ENCODE measurements around the gene INSIG2.

INSIG2 gene

GRCh38 chr2:118059919-118060478 is 28.3 kb upstream of the INSIG2 start:
- no peak overlapping the region for H3K18ac ChIP-seq (ENCODE audit: low read length)
- no peak overlapping the region for H3K4me3 ChIP-seq (ENCODE audit: low read depth, low read length)
- H4K12ac ChIP-seq (ENCODE audit: low read depth, low read length): no peak overlapping the region
- H3K4me1 ChIP-seq (ENCODE audit: control insufficient read depth in 1 of 2, insufficient read depth in 2 of 2, low read length in 2 of 2): no peaks in the 10 kb centered on the region
- H3K27me3 ChIP-seq (ENCODE audit: insufficient read depth, low read length): no peaks in the 10 kb centered on the region
- H3K36me3 ChIP-seq (ENCODE audit: control insufficient read depth in 1 of 2, insufficient read depth in 2 of 2, low read length in 2 of 2): no peaks in the 10 kb centered on the region
- H2BK120ac ChIP-seq (ENCODE audit: insufficient read depth, low read length, poor library complexity): no peak overlapping the region
- no peak overlapping the region for H2BK12ac ChIP-seq (ENCODE audit: low read length)
- H3K79me1 ChIP-seq (ENCODE audit: low read length): no peaks in the 10 kb centered on the region
- no CpG with 5 or more reads among the region's 4 CpGs for WGBS (ENCODE audit: extremely low coverage, insufficient coverage, insufficient read length)
- no peak overlapping the region for H2AFZ ChIP-seq (ENCODE audit: insufficient read depth, low read length, poor library complexity)
- no peaks in the 10 kb centered on the region for H3K79me2 ChIP-seq (ENCODE audit: control insufficient read depth, insufficient read depth, low read length, poor library complexity)
- no peaks in the 10 kb centered on the region for H3K9me3 ChIP-seq (ENCODE audit: insufficient read depth, low read depth, low read length)
- no peak overlapping the region for H2BK5ac ChIP-seq (ENCODE audit: low read depth, low read length, poor library complexity)
- no peak overlapping the region for H3K9ac ChIP-seq (ENCODE audit: low read length)
- H3K4ac ChIP-seq (ENCODE audit: low read depth, low read length): no peak overlapping the region
- H3K23ac ChIP-seq (ENCODE audit: low read length): no peak overlapping the region
- no peak overlapping the region for H3K4me2 ChIP-seq (ENCODE audit: low read length)
- H4K8ac ChIP-seq (ENCODE audit: low read depth, low read length): no peak overlapping the region
- no peak for DNase-seq
- no peak overlapping the region for H3K27ac ChIP-seq (ENCODE audit: low read depth, low read length)
- H3K14ac ChIP-seq (ENCODE audit: low read length): no peak overlapping the region
- H4K91ac ChIP-seq (ENCODE audit: low read depth, low read length): no peak overlapping the region
- H2AK5ac ChIP-seq (ENCODE audit: low read length): no peak overlapping the region

- WGBS (ENCODE audit: extremely low coverage, insufficient coverage, insufficient read length): no CpG with 5 or more reads among the region's 4 CpGs
- H3K27me3 ChIP-seq (ENCODE audit: insufficient read depth, low read length): no peaks in the 10 kb centered on the region
- H4K91ac ChIP-seq (ENCODE audit: low read depth, low read length): no peak overlapping the region
- no peak overlapping the region for H2AFZ ChIP-seq (ENCODE audit: insufficient read depth, low read length, poor library complexity)
- H2BK120ac ChIP-seq (ENCODE audit: insufficient read depth, low read length, poor library complexity): no peak overlapping the region
- H3K23ac ChIP-seq (ENCODE audit: low read length): no peak overlapping the region
- H3K18ac ChIP-seq (ENCODE audit: low read length): no peak overlapping the region
- H3K27ac ChIP-seq (ENCODE audit: low read depth, low read length): no peak overlapping the region
- H2BK12ac ChIP-seq (ENCODE audit: low read length): no peak overlapping the region
- no peaks in the 10 kb centered on the region for H3K79me1 ChIP-seq (ENCODE audit: low read length)
- H4K8ac ChIP-seq (ENCODE audit: low read depth, low read length): no peak overlapping the region
- no peak overlapping the region for H2AK5ac ChIP-seq (ENCODE audit: low read length)
- H3K9me3 ChIP-seq (ENCODE audit: insufficient read depth, low read depth, low read length): no peaks in the 10 kb centered on the region
- no peaks in the 10 kb centered on the region for H3K36me3 ChIP-seq (ENCODE audit: control insufficient read depth in 1 of 2, insufficient read depth in 2 of 2, low read length in 2 of 2)
- peak in 1 of 2 donors; percentile 38 for DNase-seq
- H3K4ac ChIP-seq (ENCODE audit: low read depth, low read length): no peak overlapping the region
- no peak overlapping the region for H3K4me2 ChIP-seq (ENCODE audit: low read length)
- H3K14ac ChIP-seq (ENCODE audit: low read length): no peak overlapping the region
- H3K4me1 ChIP-seq (ENCODE audit: control insufficient read depth in 1 of 2, insufficient read depth in 2 of 2, low read length in 2 of 2): no peaks in the 10 kb centered on the region
- no peak overlapping the region for H2BK5ac ChIP-seq (ENCODE audit: low read depth, low read length, poor library complexity)
- H4K12ac ChIP-seq (ENCODE audit: low read depth, low read length): no peak overlapping the region
- no peak overlapping the region for H3K9ac ChIP-seq (ENCODE audit: low read length)
- no peaks in the 10 kb centered on the region for H3K79me2 ChIP-seq (ENCODE audit: control insufficient read depth, insufficient read depth, low read length, poor library complexity)
- H3K4me3 ChIP-seq (ENCODE audit: low read depth, low read length): no peak overlapping the region
Observed at GRCh38 chr2:118061135-118061955, 26.9 kb upstream of the INSIG2 start.

GRCh38 chr2:118062048-118062447 is 26.2 kb upstream of the INSIG2 start:
- Histone ChIP-seq H2AFZ (ENCODE audit: insufficient read depth, low read length, poor library complexity) (no peak overlapping the region), H4K12ac (ENCODE audit: low read depth, low read length) (no peak overlapping the region), H3K14ac (ENCODE audit: low read length) (no peak overlapping the region)

GRCh38 chr2:118062669-118063068 is 25.6 kb upstream of the INSIG2 start:
- Histone ChIP-seq H3K9ac (ENCODE audit: low read length) (no peak overlapping the region), H3K4ac (ENCODE audit: low read depth, low read length) (no peak overlapping the region), H3K18ac (ENCODE audit: low read length) (no peak overlapping the region), H3K9me3 (ENCODE audit: insufficient read depth, low read depth, low read length) (no peaks in the 10 kb centered on the region), H3K23ac (ENCODE audit: low read length) (no peak overlapping the region), H3K36me3 (ENCODE audit: control insufficient read depth in 1 of 2, insufficient read depth in 2 of 2, low read length in 2 of 2) (no peaks in the 10 kb centered on the region), H3K27me3 (ENCODE audit: insufficient read depth, low read length) (no peaks in the 10 kb centered on the region), H3K27ac (ENCODE audit: low read depth, low read length) (no peak overlapping the region), H2BK5ac (ENCODE audit: low read depth, low read length, poor library complexity) (no peak overlapping the region), H2BK12ac (ENCODE audit: low read length) (no peak overlapping the region), H4K91ac (ENCODE audit: low read depth, low read length) (no peak overlapping the region), H2BK120ac (ENCODE audit: insufficient read depth, low read length, poor library complexity) (no peak overlapping the region), H4K8ac (ENCODE audit: low read depth, low read length) (no peak overlapping the region), H3K79me1 (ENCODE audit: low read length) (no peaks in the 10 kb centered on the region), H3K79me2 (ENCODE audit: control insufficient read depth, insufficient read depth, low read length, poor library complexity) (no peaks in the 10 kb centered on the region), H2AK5ac (ENCODE audit: low read length) (no peak overlapping the region), H3K14ac (ENCODE audit: low read length) (no peak overlapping the region), H3K4me1 (ENCODE audit: control insufficient read depth in 1 of 2, insufficient read depth in 2 of 2, low read length in 2 of 2) (no peaks in the 10 kb centered on the region), H4K12ac (ENCODE audit: low read depth, low read length) (no peak overlapping the region), H3K4me3 (ENCODE audit: low read depth, low read length) (no peak overlapping the region), H2AFZ (ENCODE audit: insufficient read depth, low read length, poor library complexity) (no peak overlapping the region), H3K4me2 (ENCODE audit: low read length) (no peak overlapping the region)
- no peak for DNase-seq
- no CpG with 5 or more reads among the region's 2 CpGs for WGBS (ENCODE audit: extremely low coverage, insufficient coverage, insufficient read length)

More at GRCh38 chr2:118062048-118062447, 26.2 kb upstream of the INSIG2 start:
- H4K8ac ChIP-seq (ENCODE audit: low read depth, low read length): no peak overlapping the region
- no peaks in the 10 kb centered on the region for H3K4me1 ChIP-seq (ENCODE audit: control insufficient read depth in 1 of 2, insufficient read depth in 2 of 2, low read length in 2 of 2)
- H3K9ac ChIP-seq (ENCODE audit: low read length): no peak overlapping the region
- no peaks in the 10 kb centered on the region for H3K79me2 ChIP-seq (ENCODE audit: control insufficient read depth, insufficient read depth, low read length, poor library complexity)
- H3K27ac ChIP-seq (ENCODE audit: low read depth, low read length): no peak overlapping the region
- H3K4me2 ChIP-seq (ENCODE audit: low read length): no peak overlapping the region
- no peak for DNase-seq
- H3K9me3 ChIP-seq (ENCODE audit: insufficient read depth, low read depth, low read length): no peaks in the 10 kb centered on the region
- H3K79me1 ChIP-seq (ENCODE audit: low read length): no peaks in the 10 kb centered on the region
- no peak overlapping the region for H3K23ac ChIP-seq (ENCODE audit: low read length)
- H4K91ac ChIP-seq (ENCODE audit: low read depth, low read length): no peak overlapping the region
- H3K18ac ChIP-seq (ENCODE audit: low read length): no peak overlapping the region
- no peak overlapping the region for H2BK12ac ChIP-seq (ENCODE audit: low read length)
- no peak overlapping the region for H2BK5ac ChIP-seq (ENCODE audit: low read depth, low read length, poor library complexity)
- no peak overlapping the region for H2AK5ac ChIP-seq (ENCODE audit: low read length)
- no peaks in the 10 kb centered on the region for H3K27me3 ChIP-seq (ENCODE audit: insufficient read depth, low read length)
- H3K4me3 ChIP-seq (ENCODE audit: low read depth, low read length): no peak overlapping the region
- H3K36me3 ChIP-seq (ENCODE audit: control insufficient read depth in 1 of 2, insufficient read depth in 2 of 2, low read length in 2 of 2): no peaks in the 10 kb centered on the region
- H2BK120ac ChIP-seq (ENCODE audit: insufficient read depth, low read length, poor library complexity): no peak overlapping the region
- H3K4ac ChIP-seq (ENCODE audit: low read depth, low read length): no peak overlapping the region

Measured in trophoblast cell (in vitro differentiated cells and primary cell).